OCI-LY7 (cell line): ENCODE results near the gene ANO1. TPM values are rescaled to one million over a fixed set of nuclear protein-coding genes. Genes with fewer than 3 reads are reported as not detected.

Experiments
- BruUV-seq: library from RNA; stranded (reverse); fragments of 400-500 nt; replicated peaks from 2 replicates; lab custom pipeline; 2021; lab: Mats Ljungman, UMichigan
- CTCF ChIA-PET: fragments of 300-600 bp; sonication (Branson Sonifier 250); formaldehyde crosslinking; loops from one replicate; lab custom pipeline; 2022; ENCODE audit warnings: antibody characterized with exemption; ENCODE audit not compliant: unreplicated experiment; lab: Charles Lee
- POLR2A ChIA-PET: fragments of 300-600 bp; sonication (Branson Sonifier 250); formaldehyde crosslinking; loops from one replicate; lab custom pipeline; 2022; ENCODE audit warnings: antibody characterized with exemption; lab: Charles Lee
- DNase-seq: peaks from one replicate; pipeline ENCODE4 v3.0.0-alpha.2; 2015; ENCODE audit warnings: low spot score
- H2AFZ ChIP-seq: fragments of 200-600 bp; sonication (generic), shearing (Covaris generic); 2 replicates; pipeline ENCODE4 v1.6.1; 2014; ENCODE audit warnings: mild to moderate bottlenecking, antibody characterized with exemption, low read length, moderate library complexity
- H3K27ac ChIP-seq: fragments of 200-600 bp; sonication (generic); 2 replicates; pipeline ENCODE4 v1.5.1; 2014; ENCODE audit warnings: mixed run types, low read depth, mild to moderate bottlenecking, moderate library complexity, low read length, inconsistent platforms; ENCODE audit not compliant: poor library complexity, severe bottlenecking
- H3K36me3 ChIP-seq: fragments of 200-600 bp; sonication (generic); 2 replicates; pipeline ENCODE4 v1.6.1; 2014; ENCODE audit warnings: mild to moderate bottlenecking, antibody characterized with exemption, low read length, moderate library complexity, mixed read lengths; ENCODE audit not compliant: insufficient read depth
- H3K4me1 ChIP-seq: fragments of 200-600 bp; sonication (generic); 2 replicates; pipeline ENCODE4 v1.5.1; 2014; ENCODE audit warnings: mild to moderate bottlenecking, low read length; ENCODE audit not compliant: insufficient read depth, poor library complexity, severe bottlenecking
- H3K4me2 ChIP-seq: fragments of 200-600 bp; sonication (generic); 2 replicates; pipeline ENCODE4 v1.6.1; 2014; ENCODE audit warnings: mild to moderate bottlenecking, low read length
- H3K4me3 ChIP-seq: fragments of 200-600 bp; sonication (generic); 2 replicates; pipeline ENCODE4 v1.5.1; 2014; ENCODE audit warnings: mild to moderate bottlenecking, low read depth, low read length; ENCODE audit not compliant: poor library complexity, severe bottlenecking
- H3K79me2 ChIP-seq: fragments of 200-600 bp; sonication (generic); 2 replicates; pipeline ENCODE4 v1.6.1; 2016; ENCODE audit warnings: low read depth, mild to moderate bottlenecking, low read length, moderate library complexity, mixed read lengths; ENCODE audit not compliant: insufficient read depth
- H3K9me2 ChIP-seq: fragments of 200-600 bp; sonication (generic); 2 replicates; pipeline ENCODE4 v1.6.1; 2016; ENCODE audit warnings: mild to moderate bottlenecking, low read length, mixed read lengths; ENCODE audit not compliant: insufficient read depth
- H3K9me3 ChIP-seq: fragments of 200-600 bp; sonication (generic); 2 replicates; pipeline ENCODE4 v1.6.1; 2014; ENCODE audit warnings: mild to moderate bottlenecking, mixed run types, low read length, mixed read lengths
- H4K20me1 ChIP-seq: fragments of 200-600 bp; sonication (generic); 2 replicates; pipeline ENCODE4 v1.6.1; 2014; ENCODE audit warnings: mild to moderate bottlenecking, antibody characterized with exemption, low read length, moderate library complexity, mixed read lengths; ENCODE audit not compliant: insufficient read depth
- CTCF ChIP-seq: fragments of 200-600 bp; sonication (generic); conservative IDR thresholded peaks from 2 replicates; pipeline ENCODE4 v1.5.1; 2014; ENCODE audit warnings: mild to moderate bottlenecking, antibody characterized with exemption, low read length, moderate library complexity, mixed read lengths
- EZH2phosphoT487 ChIP-seq: fragments of 200-600 bp; sonication (generic); IDR thresholded peaks from 2 replicates; pipeline ENCODE4 v1.6.1; 2018; ENCODE audit warnings: low read depth, borderline replicate concordance, mild to moderate bottlenecking, mixed run types, antibody characterized with exemption, low read length, moderate library complexity, mixed read lengths
- intact Hi-C: fragments of 100-400 bp; cut with micrococcal nuclease; formaldehyde crosslinking; loops from one replicate; pipeline ENCODE4 v1.10.0; 2022; ENCODE audit not compliant: unreplicated experiment
- total RNA-seq, 2 experiments: library from RNA; depleted of rRNA in 1 of 2; stranded (reverse); fragments of >200 nt in 1 of 2; shearing (Covaris generic) in 1 of 2; gene quantifications; 2 replicates each; pipeline ENCODE4 v1.2.3, GENCODE V29; 2014 to 2022

Gene ANO1
- total RNA-seq, 2 experiments from 2014 or later = not detected

GRCh38 chr11:70090961-70091381 lies 12.9 kb downstream of the ANO1 start:
- no peak overlapping the region for H3K4me3 ChIP-seq
- H3K36me3 ChIP-seq = no peaks in the 10 kb centered on the region
- BruUV-seq = no TSS peak
- no peaks in the 10 kb centered on the region for H3K9me2 ChIP-seq
- H3K27ac ChIP-seq = no peak overlapping the region
- intact Hi-C loops = no loop called here
- H2AFZ ChIP-seq = no peak overlapping the region
- no peaks in the 10 kb centered on the region for H3K79me2 ChIP-seq
- CTCF ChIA-PET = no interaction called here
- TF ChIP-seq CTCF (no peak), EZH2phosphoT487 (no peak)
- no peaks in the 10 kb centered on the region for H3K4me1 ChIP-seq
- POLR2A ChIA-PET = no interaction called here
- H3K4me2 ChIP-seq = no peak overlapping the region
- DNase-seq = no peak
- H4K20me1 ChIP-seq = no peaks in the 10 kb centered on the region
- H3K9me3 ChIP-seq = no peaks in the 10 kb centered on the region

DNA sequence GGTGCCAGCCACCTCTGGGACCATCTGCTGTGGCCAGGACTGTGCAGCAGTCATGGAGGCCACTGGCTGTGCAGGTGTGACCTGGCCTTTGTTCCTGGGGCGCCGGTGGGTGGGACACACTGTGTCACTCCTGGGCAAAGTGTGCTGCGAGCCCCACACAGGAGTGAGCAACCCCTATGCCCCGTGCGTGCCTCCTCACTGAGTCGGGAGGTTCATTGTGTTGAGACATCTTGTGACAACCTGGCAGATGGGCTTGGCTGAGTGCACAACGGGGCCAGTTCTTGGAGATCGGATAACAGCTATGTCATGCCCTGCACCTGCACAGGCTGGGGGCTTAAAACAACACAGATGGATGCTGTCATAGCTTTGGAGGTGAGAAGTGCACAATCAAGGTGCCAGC lies 13.5 kb downstream of the ANO1 start:
- Histone ChIP-seq H2AFZ (no peak overlapping the region), H3K4me1 (no peaks in the 10 kb centered on the region), H3K4me2 (no peak overlapping the region), H4K20me1 (no peaks in the 10 kb centered on the region), H3K79me2 (no peaks in the 10 kb centered on the region), H3K4me3 (no peak overlapping the region), H3K9me3 (no peaks in the 10 kb centered on the region), H3K9me2 (no peaks in the 10 kb centered on the region), H3K36me3 (no peaks in the 10 kb centered on the region), H3K27ac (no peak overlapping the region)
- intact Hi-C loops = no loop called here
- TF ChIP-seq EZH2phosphoT487 = no peak
- TF ChIP-seq CTCF = no peak
- POLR2A ChIA-PET = no interaction called here
- CTCF ChIA-PET = no interaction called here
- DNase-seq = no peak
- BruUV-seq = no TSS peak

DNA sequence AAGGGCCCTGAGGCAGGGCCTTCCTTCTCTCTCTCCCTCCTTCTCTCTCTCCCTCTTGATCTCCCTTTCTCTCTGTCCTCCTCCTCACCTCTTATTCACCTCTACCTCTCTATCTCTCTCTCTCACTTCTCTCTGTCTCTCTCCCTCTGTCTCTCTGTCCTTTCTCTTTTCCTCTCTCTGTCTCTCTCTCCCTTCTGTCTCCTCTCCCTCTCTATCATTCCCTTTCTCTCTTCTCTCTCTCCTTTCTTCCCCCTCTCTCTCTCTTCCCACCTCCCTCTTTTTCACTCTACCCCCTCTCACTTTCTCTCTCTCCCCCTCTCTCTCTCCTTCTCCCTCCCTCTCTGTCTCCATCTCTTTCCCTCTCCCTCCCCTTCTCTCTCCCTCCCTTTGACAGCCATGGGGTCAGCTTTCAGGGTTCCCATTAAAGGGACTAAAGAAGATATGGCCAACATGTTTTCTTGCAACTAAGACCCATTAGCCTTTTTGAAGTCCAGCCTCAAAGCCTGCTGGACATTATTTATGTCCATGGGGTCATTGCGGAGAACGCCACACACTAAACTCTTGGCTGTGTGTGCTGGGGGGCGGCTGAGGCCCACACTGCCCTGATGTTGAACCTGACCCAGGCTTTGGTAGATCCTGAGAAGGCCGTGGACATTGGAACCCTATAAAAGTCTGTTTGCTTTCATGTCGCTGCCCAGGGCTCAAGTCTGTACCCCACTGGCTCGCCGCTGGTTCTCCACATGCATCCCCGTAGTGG lies 15.0 kb downstream of the ANO1 start:
- no peak for TF ChIP-seq CTCF
- no peak for TF ChIP-seq EZH2phosphoT487
- H2AFZ ChIP-seq = no peak overlapping the region
- H3K4me1 ChIP-seq = no peaks in the 10 kb centered on the region
- ChIA-PET CTCF (no interaction called here), POLR2A (no interaction called here)
- no peaks in the 10 kb centered on the region for H3K9me3 ChIP-seq
- H3K9me2 ChIP-seq = no peaks in the 10 kb centered on the region
- H3K4me2 ChIP-seq = no peak overlapping the region
- H3K79me2 ChIP-seq = no peaks in the 10 kb centered on the region
- no peak overlapping the region for H3K27ac ChIP-seq
- intact Hi-C loops = no loop called here
- no peaks in the 10 kb centered on the region for H4K20me1 ChIP-seq
- H3K36me3 ChIP-seq = no peaks in the 10 kb centered on the region
- DNase-seq = no peak
- no peak overlapping the region for H3K4me3 ChIP-seq
- no TSS peak for BruUV-seq
